Measurements from ENCODE around the gene TOM1L1. TPM values are rescaled to one million over a fixed set of nuclear protein-coding genes. Genes with fewer than 3 reads are reported as not detected.
"Not testable (repeated sequence)": the region's sequence is repeated elsewhere in the genome, so short reads cannot be mapped to it uniquely, and the experiment has no call there.

Gene TOM1L1
- total and polyA plus RNA-seq, 5 donors from 2014 or later: not detected

DNA sequence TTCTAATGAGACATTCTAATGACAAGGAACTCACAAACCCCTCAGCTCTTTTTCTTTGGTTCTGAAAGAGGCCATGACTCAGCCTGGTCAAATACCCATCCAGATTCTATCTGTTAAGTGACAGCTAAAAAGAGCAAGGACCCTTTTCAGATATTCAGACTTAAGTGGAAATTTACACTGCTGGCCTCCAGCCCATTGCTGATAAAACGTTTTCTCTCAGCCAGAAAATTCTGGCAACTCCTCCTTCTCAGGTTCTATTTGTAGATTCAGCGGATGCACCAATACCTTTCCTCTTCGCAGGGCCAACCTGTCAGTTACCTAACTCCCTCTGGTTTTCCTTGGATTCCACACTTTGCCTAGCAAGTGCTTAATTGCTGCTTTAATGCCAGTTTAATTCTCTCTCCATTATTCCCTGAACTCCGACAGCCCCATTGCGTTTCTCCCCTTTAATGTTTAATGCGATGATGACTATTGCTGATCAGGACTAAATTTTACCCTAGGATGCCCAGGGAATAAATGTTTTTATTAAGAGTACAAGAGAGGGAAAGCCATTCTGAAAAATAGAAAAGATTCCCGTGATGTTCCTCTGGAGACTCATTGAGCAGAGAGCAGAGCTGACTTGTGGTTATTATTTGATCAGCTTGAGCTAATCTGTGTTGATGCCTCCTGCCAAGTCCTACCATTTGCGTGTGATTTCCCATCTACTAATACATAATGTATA, 35.9 kb upstream of the TOM1L1 start:
- ATAC-seq (ENCODE audit: low read depth in 2 of 2) (no peak), DNase-seq (no peak)
- H3K4me3 ChIP-seq (ENCODE audit: low read depth, low read length): no peak overlapping the region
- peaks cover 12% of the 10 kb centered on the region for H3K27me3 Mint-ChIP-seq
- no peaks in the 10 kb centered on the region for H3K36me3 ChIP-seq (ENCODE audit: control insufficient read depth, insufficient read depth, low read length)
- H3K4me1 ChIP-seq (ENCODE audit: control insufficient read depth, insufficient read depth, low read length, poor library complexity, severe bottlenecking): no peaks in the 10 kb centered on the region
- H3K27ac Mint-ChIP-seq: no peak overlapping the region
- H3K27ac ChIP-seq (ENCODE audit: insufficient read depth, low read length, poor library complexity, severe bottlenecking): no peak overlapping the region
- no peaks in the 10 kb centered on the region for H3K9me3 ChIP-seq (ENCODE audit: control insufficient read depth in 2 of 2, low read length in 2 of 2)
- H3K4me1 Mint-ChIP-seq: no peaks in the 10 kb centered on the region
- H3K9me3 Mint-ChIP-seq: peaks cover 0 to 3% (median 0%) of the 10 kb centered on the region in 7 donors
- no peak overlapping the region for H3K4me3 Mint-ChIP-seq
- no peaks in the 10 kb centered on the region for H3K36me3 Mint-ChIP-seq
- peaks cover 2% of the 10 kb centered on the region for H3K27me3 ChIP-seq (ENCODE audit: control insufficient read depth, insufficient read depth, low read length)

- no peak overlapping the region for H3K27ac ChIP-seq (ENCODE audit: insufficient read depth, low read length, poor library complexity, severe bottlenecking)
- H3K36me3 ChIP-seq (ENCODE audit: control insufficient read depth, insufficient read depth, low read length): no peaks in the 10 kb centered on the region
- Mint-ChIP-seq H3K36me3 (no peaks in the 10 kb centered on the region), H3K4me1 (no peaks in the 10 kb centered on the region), H3K27me3 (peaks cover 9% of the 10 kb centered on the region), H3K9me3 (peaks cover 0 to 3% (median 0%) of the 10 kb centered on the region in 7 donors), H3K4me3 (no peak overlapping the region), H3K27ac (no peak overlapping the region)
- no peaks in the 10 kb centered on the region for H3K4me1 ChIP-seq (ENCODE audit: control insufficient read depth, insufficient read depth, low read length, poor library complexity, severe bottlenecking)
- H3K4me3 ChIP-seq (ENCODE audit: low read depth, low read length): no peak overlapping the region
- no peak for ATAC-seq (ENCODE audit: low read depth in 2 of 2)
- no peaks in the 10 kb centered on the region for H3K9me3 ChIP-seq (ENCODE audit: control insufficient read depth in 2 of 2, low read length in 2 of 2)
- DNase-seq: no peak
- H3K27me3 ChIP-seq (ENCODE audit: control insufficient read depth, insufficient read depth, low read length): peaks cover 4% of the 10 kb centered on the region
Measured at GRCh38 chr17:54867634-54868033, 33.0 kb upstream of the TOM1L1 start.

DNA sequence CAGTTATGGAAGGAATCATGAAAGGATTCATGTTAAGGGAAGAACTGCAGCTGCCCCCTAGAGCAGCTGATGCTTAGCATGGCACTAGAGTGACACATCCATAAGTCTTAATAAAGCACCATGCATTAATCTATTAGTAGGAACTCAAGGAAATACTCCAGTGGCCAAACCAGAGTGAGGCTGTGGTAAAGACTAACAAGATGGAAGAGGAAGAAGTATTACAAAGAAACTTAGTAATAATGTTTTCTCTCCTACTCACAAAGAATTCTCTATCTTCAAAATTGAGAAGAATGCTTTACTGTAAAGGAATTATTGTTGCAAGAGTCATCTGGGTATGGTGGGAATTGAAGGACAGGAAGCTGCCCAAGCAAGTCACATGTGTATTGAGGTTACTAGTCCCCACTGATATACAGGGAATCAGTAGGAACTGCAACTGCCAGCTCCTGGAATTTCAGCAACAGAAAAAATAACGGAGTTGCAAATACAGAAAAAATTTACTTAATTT, 29.9 kb upstream of the TOM1L1 start:
- Mint-ChIP-seq H3K27ac (no peak overlapping the region), H3K4me1 (no peaks in the 10 kb centered on the region), H3K4me3 (no peak overlapping the region), H3K36me3 (no peaks in the 10 kb centered on the region), H3K9me3 (peaks cover 0 to 5% (median 0%) of the 10 kb centered on the region in 7 donors), H3K27me3 (peaks cover 13% of the 10 kb centered on the region)
- H3K27me3 ChIP-seq (ENCODE audit: control insufficient read depth, insufficient read depth, low read length): peaks cover 4% of the 10 kb centered on the region
- H3K4me1 ChIP-seq (ENCODE audit: control insufficient read depth, insufficient read depth, low read length, poor library complexity, severe bottlenecking): no peaks in the 10 kb centered on the region
- no peak overlapping the region for H3K27ac ChIP-seq (ENCODE audit: insufficient read depth, low read length, poor library complexity, severe bottlenecking)
- DNase-seq (no peak), ATAC-seq (ENCODE audit: low read depth in 2 of 2) (no peak)
- no peak overlapping the region for H3K4me3 ChIP-seq (ENCODE audit: low read depth, low read length)
- H3K36me3 ChIP-seq (ENCODE audit: control insufficient read depth, insufficient read depth, low read length): no peaks in the 10 kb centered on the region
- no peaks in the 10 kb centered on the region for H3K9me3 ChIP-seq (ENCODE audit: control insufficient read depth in 2 of 2, low read length in 2 of 2)

DNA sequence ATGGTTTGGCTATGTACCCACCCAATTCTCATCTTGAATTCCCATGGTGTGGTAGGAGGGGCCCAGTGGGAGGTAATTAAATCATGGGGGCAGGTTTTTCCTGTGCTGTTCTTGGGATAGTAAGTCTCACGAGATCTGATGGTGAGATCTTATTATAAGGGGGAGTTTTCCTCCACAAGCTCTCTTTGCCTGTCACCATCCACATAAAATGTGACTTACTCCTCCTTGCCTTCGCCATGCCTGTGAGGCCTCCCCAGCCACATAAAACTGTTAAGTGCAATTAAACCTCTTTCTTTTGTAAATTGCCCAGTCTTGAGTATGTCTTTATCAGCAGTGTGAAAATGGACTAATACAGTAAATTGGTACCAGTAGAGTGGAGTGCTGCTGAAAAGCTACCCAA, 24.7 kb upstream of the TOM1L1 start:
- not testable (repeated sequence) for H3K36me3 ChIP-seq (ENCODE audit: control insufficient read depth, insufficient read depth, low read length); H3K9me3 ChIP-seq (ENCODE audit: control insufficient read depth in 2 of 2, low read length in 2 of 2); H3K4me1 ChIP-seq (ENCODE audit: control insufficient read depth, insufficient read depth, low read length, poor library complexity, severe bottlenecking); H3K27ac ChIP-seq (ENCODE audit: insufficient read depth, low read length, poor library complexity, severe bottlenecking); ATAC-seq (ENCODE audit: low read depth in 2 of 2); H3K4me3 Mint-ChIP-seq; H3K27ac Mint-ChIP-seq; H3K4me3 ChIP-seq (ENCODE audit: low read depth, low read length); DNase-seq; H3K9me3 Mint-ChIP-seq; H3K4me1 Mint-ChIP-seq; H3K27me3 ChIP-seq (ENCODE audit: control insufficient read depth, insufficient read depth, low read length); H3K36me3 Mint-ChIP-seq; H3K27me3 Mint-ChIP-seq

GRCh38 chr17:54876656-54877195, 23.9 kb upstream of the TOM1L1 start:
- H3K4me3 Mint-ChIP-seq: no peak overlapping the region
- peaks cover 12% of the 10 kb centered on the region for H3K27me3 Mint-ChIP-seq
- H3K27ac Mint-ChIP-seq: no peak overlapping the region
- no peaks in the 10 kb centered on the region for H3K4me1 Mint-ChIP-seq
- DNase-seq (no peak), ATAC-seq (ENCODE audit: low read depth in 2 of 2) (no peak)
- Histone ChIP-seq H3K27me3 (ENCODE audit: control insufficient read depth, insufficient read depth, low read length) (no peaks in the 10 kb centered on the region), H3K4me3 (ENCODE audit: low read depth, low read length) (no peak overlapping the region), H3K9me3 (ENCODE audit: control insufficient read depth in 2 of 2, low read length in 2 of 2) (no peaks in the 10 kb centered on the region), H3K4me1 (ENCODE audit: control insufficient read depth, insufficient read depth, low read length, poor library complexity, severe bottlenecking) (no peaks in the 10 kb centered on the region), H3K27ac (ENCODE audit: insufficient read depth, low read length, poor library complexity, severe bottlenecking) (no peak overlapping the region), H3K36me3 (ENCODE audit: control insufficient read depth, insufficient read depth, low read length) (no peaks in the 10 kb centered on the region)
- peaks cover 0 to 2% (median 0%) of the 10 kb centered on the region in 7 donors for H3K9me3 Mint-ChIP-seq
- no peaks in the 10 kb centered on the region for H3K36me3 Mint-ChIP-seq

DNA sequence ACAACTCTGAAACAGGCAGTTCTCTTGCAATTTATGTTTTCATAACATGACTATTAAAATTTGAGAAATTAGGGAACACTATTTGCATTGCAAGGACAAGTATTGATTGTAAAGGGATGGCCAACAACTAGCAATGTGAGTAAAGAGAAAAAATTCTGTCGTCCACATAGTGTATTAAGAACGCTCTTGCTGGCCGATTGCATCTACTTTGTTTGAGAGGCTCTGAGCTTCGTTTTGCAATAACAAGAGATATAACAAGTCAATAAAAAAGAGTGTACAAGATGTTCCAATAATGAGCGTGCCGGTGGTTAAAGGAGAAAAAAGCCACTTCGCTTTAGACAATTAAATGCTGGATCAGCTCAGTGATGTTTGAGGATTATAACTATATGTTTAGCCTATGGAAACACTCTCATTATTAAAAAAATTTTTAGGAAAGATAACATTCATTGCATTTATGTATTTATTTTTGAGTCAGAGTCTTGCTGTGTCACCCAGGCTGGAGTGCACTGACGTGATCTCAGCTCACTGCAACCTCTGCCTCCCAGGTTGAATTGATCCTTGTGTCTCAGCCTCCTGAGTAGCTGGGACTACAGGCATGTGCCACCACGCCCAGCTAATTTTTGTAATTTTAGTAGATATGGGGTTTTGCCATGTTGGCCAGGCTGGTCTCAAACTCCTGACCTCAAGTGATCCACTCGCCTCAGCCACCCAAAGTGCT, 19.2 kb upstream of the TOM1L1 start:
- no peak overlapping the region for H3K4me3 Mint-ChIP-seq
- no peak overlapping the region for H3K27ac Mint-ChIP-seq
- no peak overlapping the region for H3K27ac ChIP-seq (ENCODE audit: insufficient read depth, low read length, poor library complexity, severe bottlenecking)
- ATAC-seq (ENCODE audit: low read depth in 2 of 2): no peak
- no peaks in the 10 kb centered on the region for H3K36me3 Mint-ChIP-seq
- H3K36me3 ChIP-seq (ENCODE audit: control insufficient read depth, insufficient read depth, low read length): no peaks in the 10 kb centered on the region
- no peak for DNase-seq
- H3K9me3 ChIP-seq (ENCODE audit: control insufficient read depth in 2 of 2, low read length in 2 of 2): no peaks in the 10 kb centered on the region
- no peaks in the 10 kb centered on the region for H3K4me1 Mint-ChIP-seq
- H3K27me3 Mint-ChIP-seq: peaks cover 4% of the 10 kb centered on the region
- H3K27me3 ChIP-seq (ENCODE audit: control insufficient read depth, insufficient read depth, low read length): no peaks in the 10 kb centered on the region
- no peak overlapping the region for H3K4me3 ChIP-seq (ENCODE audit: low read depth, low read length)
- H3K9me3 Mint-ChIP-seq: peaks cover 0 to 2% (median 0%) of the 10 kb centered on the region in 7 donors
- no peaks in the 10 kb centered on the region for H3K4me1 ChIP-seq (ENCODE audit: control insufficient read depth, insufficient read depth, low read length, poor library complexity, severe bottlenecking)

DNA sequence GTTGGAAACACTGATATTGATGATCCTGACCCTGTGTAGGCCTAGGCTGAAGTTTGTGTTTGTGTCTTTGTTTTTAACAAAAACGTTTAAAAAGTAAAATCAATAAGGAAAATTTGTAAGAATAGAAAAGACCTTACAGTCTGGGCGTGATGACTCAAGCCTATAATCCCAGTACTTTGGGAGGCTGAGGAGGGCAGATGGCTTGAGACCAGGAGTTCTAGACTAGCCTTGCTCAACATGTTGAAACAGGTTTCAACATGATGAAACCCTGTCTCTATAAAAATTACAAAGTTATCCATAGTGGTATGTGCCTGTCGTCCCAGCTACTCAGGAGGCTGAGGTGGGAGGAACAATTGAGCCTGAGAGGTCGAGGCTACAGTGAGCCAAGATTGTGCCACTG, 18.3 kb upstream of the TOM1L1 start:
- no peaks in the 10 kb centered on the region for H3K4me1 ChIP-seq (ENCODE audit: control insufficient read depth, insufficient read depth, low read length, poor library complexity, severe bottlenecking)
- Mint-ChIP-seq H3K4me1 (no peaks in the 10 kb centered on the region), H3K27ac (no peak overlapping the region), H3K36me3 (no peaks in the 10 kb centered on the region), H3K9me3 (peaks cover 0 to 2% (median 0%) of the 10 kb centered on the region in 7 donors), H3K4me3 (no peak overlapping the region), H3K27me3 (peaks cover 4% of the 10 kb centered on the region)
- H3K9me3 ChIP-seq (ENCODE audit: control insufficient read depth in 2 of 2, low read length in 2 of 2): no peaks in the 10 kb centered on the region
- H3K27ac ChIP-seq (ENCODE audit: insufficient read depth, low read length, poor library complexity, severe bottlenecking): no peak overlapping the region
- DNase-seq (no peak), ATAC-seq (ENCODE audit: low read depth in 2 of 2) (no peak)
- no peaks in the 10 kb centered on the region for H3K36me3 ChIP-seq (ENCODE audit: control insufficient read depth, insufficient read depth, low read length)
- no peak overlapping the region for H3K4me3 ChIP-seq (ENCODE audit: low read depth, low read length)
- no peaks in the 10 kb centered on the region for H3K27me3 ChIP-seq (ENCODE audit: control insufficient read depth, insufficient read depth, low read length)
